Esophagus muscularis mucosa (tissue), 3 donors: ENCODE measurements around the gene DHX34.

Experiments used
- CTCF ChIP-seq, 3 experiments: fragments of 200-600 bp in 2 of 3; fragments of 450-650 bp in 1 of 3; sonication (generic) in 2 of 3; IDR thresholded peaks; one replicate each; pipeline ENCODE4 v1.5.1; 2017 to 2019; ENCODE audit warnings: antibody characterized with exemption in 3 of 3, mild to moderate bottlenecking in 2 of 3, moderate library complexity in 1 of 3
- POLR2A ChIP-seq: fragments of 450-650 bp; IDR thresholded peaks from one replicate; pipeline ENCODE4 v1.6.1; 2017; ENCODE audit warnings: antibody characterized with exemption, moderate library complexity, mild to moderate bottlenecking, low read depth
- POLR2AphosphoS5 ChIP-seq, 2 donors: sonication (generic); formaldehyde crosslinking; IDR thresholded peaks; one replicate each; pipeline ENCODE4 v1.6.1; 2017; ENCODE audit warnings: antibody characterized with exemption in 2 of 2

DNA sequence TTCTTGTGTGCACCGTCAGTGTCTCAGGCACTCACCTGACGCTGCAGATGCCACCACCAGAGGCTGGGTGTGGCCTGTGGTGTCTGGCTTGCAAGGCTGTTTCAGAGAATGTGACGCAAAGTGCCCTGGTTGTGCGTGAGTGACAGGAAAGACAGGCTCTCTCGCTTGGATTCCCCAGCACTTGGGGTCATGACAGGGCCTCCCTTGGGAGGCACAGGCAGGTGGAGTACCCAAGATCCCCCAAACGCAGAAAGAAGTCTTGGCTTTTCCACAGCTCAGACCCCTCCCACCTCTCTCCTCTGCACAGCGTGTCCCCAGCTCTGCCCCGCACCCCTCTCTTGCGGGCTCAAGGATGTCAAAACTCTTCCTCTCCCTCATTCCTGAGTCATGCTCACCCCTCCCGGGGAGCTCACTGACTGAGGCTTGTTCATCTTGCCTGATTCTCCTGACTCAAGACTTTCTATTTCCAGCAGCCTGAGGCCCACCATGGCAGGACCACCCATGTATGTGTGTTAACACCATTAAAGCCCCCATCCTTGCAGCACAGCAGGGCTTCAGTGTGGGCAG lies 21.0 kb downstream of the DHX34 start:
- TF ChIP-seq POLR2AphosphoS5 (IDR thresholded peaks at IDR 0.05) (no peak), CTCF (IDR thresholded peaks at IDR 0.05) (no peak), POLR2A (no peak)
